K562 (cell line): ENCODE measurements around the gene IFT81. TPM values are rescaled to one million over a fixed set of nuclear protein-coding genes. Genes with fewer than 3 reads are reported as not detected.

Experiments used
- ARHGAP35 ChIP-seq: fragments of 450-650 bp; IDR thresholded peaks from 2 replicates; pipeline ENCODE4 v1.6.1; 2018; ENCODE audit not compliant: partially characterized antibody
- CBX2 ChIP-seq: fragments of 200-600 bp; sonication (generic); IDR thresholded peaks from one replicate; pipeline ENCODE4 v1.6.1; 2012; ENCODE audit warnings: mild to moderate bottlenecking, low read length, inconsistent platforms; ENCODE audit not compliant: insufficient read depth, poor library complexity, severe bottlenecking
- CEBPG ChIP-seq, 3 experiments: fragments of 200-800 bp in 1 of 3; sonication (Bioruptor generic) in 1 of 3; sonication (generic) in 1 of 3; formaldehyde crosslinking in 1 of 3; IDR thresholded peaks in 2 of 3; conservative IDR thresholded peaks in 1 of 3; 2 replicates each; pipeline versions ENCODE4 v1.6.1 to v1.8.0; 2016 to 2022; ENCODE audit warnings: missing compliant biosample characterization in 2 of 3, missing genetic modification characterization in 2 of 3, mild to moderate bottlenecking in 1 of 3, missing genetic modification reagents in 1 of 3
- ELF2 ChIP-seq: fragments of 250-450 bp; sonication (Bioruptor Pico); IDR thresholded peaks from 2 replicates; pipeline ENCODE4 v1.5.0; 2021; ENCODE audit warnings: mild to moderate bottlenecking
- HDAC3 ChIP-seq: fragments of 450-650 bp; IDR thresholded peaks from 2 replicates; pipeline ENCODE4 v1.6.1; 2018; ENCODE audit warnings: borderline replicate concordance, mild to moderate bottlenecking, moderate library complexity; ENCODE audit not compliant: partially characterized antibody
- MTA2 ChIP-seq: fragments of 450-650 bp; IDR thresholded peaks from 2 replicates; pipeline ENCODE4 v1.6.1; 2016; ENCODE audit warnings: low read depth
- NRF1 ChIP-seq, 2 experiments: fragments of 450-650 bp; IDR thresholded peaks in 1 of 2; conservative IDR thresholded peaks in 1 of 2; 2 replicates each; pipeline ENCODE4 v1.6.1; 2014; ENCODE audit warnings: mild to moderate bottlenecking in 2 of 2
- SMARCA4 ChIP-seq: fragments of 450-650 bp; IDR thresholded peaks from 2 replicates; pipeline ENCODE4 v1.6.1; 2016
- SP2 ChIP-seq: IDR thresholded peaks from 2 replicates; pipeline ENCODE4 v1.6.1; 2011; ENCODE audit warnings: mild to moderate bottlenecking, low read depth, low read length, moderate library complexity; ENCODE audit not compliant: poor library complexity, severe bottlenecking; ENCODE audit errors: extremely low read depth
- TFAM ChIP-seq: fragments of 250-450 bp; sonication (Bioruptor Pico); conservative IDR thresholded peaks from 2 replicates; pipeline ENCODE4 v1.5.0; 2021; ENCODE audit warnings: mild to moderate bottlenecking, moderate library complexity
- ZNF121 ChIP-seq: sonication (generic); formaldehyde crosslinking; conservative IDR thresholded peaks from 2 replicates; pipeline ENCODE4 v1.8.0; 2022; ENCODE audit warnings: missing genetic modification reagents
- ZNF217 ChIP-seq: sonication (generic); formaldehyde crosslinking; IDR thresholded peaks from 2 replicates; pipeline ENCODE4 v1.8.0; 2022; ENCODE audit warnings: mild to moderate bottlenecking, missing genetic modification reagents
- ZSCAN29 ChIP-seq: fragments of 450-650 bp; IDR thresholded peaks from 2 replicates; pipeline ENCODE4 v1.6.1; 2017
- polyA plus RNA-seq, 8 experiments: library from polyadenylated mRNA; depleted of rRNA in 4 of 8; stranded (reverse) in 5 of 8; unstranded in 3 of 8; fragments of >200 nt; fragmentation: Nextera tagmentation in 2 of 8; fragmentation: Illumina TruSeq in 1 of 8; extraction: Ambion mirVana in 2 of 8; extraction: Trizol in 1 of 8; gene quantifications; 2 replicates each; pipeline versions ENCODE4 v1.2.1 to v1.2.3, GENCODE V29; 2011 to 2014; ENCODE audit warnings: inconsistent platforms in 1 of 8, missing spikeins in 1 of 8
- total RNA-seq, 7 experiments: library from RNA; depleted of rRNA in 6 of 7; stranded (reverse); fragments of >200 nt in 6 of 7; fragmentation: Illumina TruSeq in 2 of 7; extraction: Trizol in 2 of 7; gene quantifications; 2 replicates each; pipeline versions ENCODE4 v1.2.1 to v1.2.3, GENCODE V29; 2011 to 2021; ENCODE audit warnings: low replicate concordance in 1 of 7
- TF ChIP-seq, protein P1 (sequence below): sonication (generic); formaldehyde crosslinking; IDR thresholded peaks from 2 replicates; pipeline ENCODE4 v1.5.0; 2020; ENCODE audit warnings: missing genetic modification reagents
- TF ChIP-seq, protein P2 (sequence below): fragments of 250-450 bp; sonication (Bioruptor Pico); IDR thresholded peaks from 2 replicates; pipeline ENCODE4 v1.5.1; 2021; ENCODE audit warnings: mild to moderate bottlenecking
- TF ChIP-seq, protein P3 (sequence below): fragments of 450-650 bp; IDR thresholded peaks from 2 replicates; pipeline ENCODE4 v1.6.1; 2016; ENCODE audit warnings: mild to moderate bottlenecking
- TF ChIP-seq, protein P4 (sequence below): sonication (generic); formaldehyde crosslinking; IDR thresholded peaks from 2 replicates; pipeline ENCODE4 v1.8.0; 2022; ENCODE audit warnings: mild to moderate bottlenecking, low read depth, missing genetic modification reagents
- TF ChIP-seq, protein P5 (sequence below), 3 experiments: IDR thresholded peaks in 2 of 3; conservative IDR thresholded peaks in 1 of 3; 2 replicates each; pipeline ENCODE4 v1.5.1; 2011 to 2012; ENCODE audit warnings: low read length in 3 of 3, mild to moderate bottlenecking in 3 of 3, control low read depth in 2 of 3, improper control_type of control experiment in 1 of 3, inconsistent platforms in 1 of 3, low read depth in 1 of 3, mixed read lengths in 1 of 3, moderate library complexity in 1 of 3; ENCODE audit not compliant: insufficient read depth in 2 of 3

IFT81 gene
- total and polyA plus RNA-seq, 9 of the 15 experiments (the other 6 are each of a cell fraction or from before 2014, with no cell fraction given), result 2.8 to 11.9 (median 7.9) TPM

DNA sequence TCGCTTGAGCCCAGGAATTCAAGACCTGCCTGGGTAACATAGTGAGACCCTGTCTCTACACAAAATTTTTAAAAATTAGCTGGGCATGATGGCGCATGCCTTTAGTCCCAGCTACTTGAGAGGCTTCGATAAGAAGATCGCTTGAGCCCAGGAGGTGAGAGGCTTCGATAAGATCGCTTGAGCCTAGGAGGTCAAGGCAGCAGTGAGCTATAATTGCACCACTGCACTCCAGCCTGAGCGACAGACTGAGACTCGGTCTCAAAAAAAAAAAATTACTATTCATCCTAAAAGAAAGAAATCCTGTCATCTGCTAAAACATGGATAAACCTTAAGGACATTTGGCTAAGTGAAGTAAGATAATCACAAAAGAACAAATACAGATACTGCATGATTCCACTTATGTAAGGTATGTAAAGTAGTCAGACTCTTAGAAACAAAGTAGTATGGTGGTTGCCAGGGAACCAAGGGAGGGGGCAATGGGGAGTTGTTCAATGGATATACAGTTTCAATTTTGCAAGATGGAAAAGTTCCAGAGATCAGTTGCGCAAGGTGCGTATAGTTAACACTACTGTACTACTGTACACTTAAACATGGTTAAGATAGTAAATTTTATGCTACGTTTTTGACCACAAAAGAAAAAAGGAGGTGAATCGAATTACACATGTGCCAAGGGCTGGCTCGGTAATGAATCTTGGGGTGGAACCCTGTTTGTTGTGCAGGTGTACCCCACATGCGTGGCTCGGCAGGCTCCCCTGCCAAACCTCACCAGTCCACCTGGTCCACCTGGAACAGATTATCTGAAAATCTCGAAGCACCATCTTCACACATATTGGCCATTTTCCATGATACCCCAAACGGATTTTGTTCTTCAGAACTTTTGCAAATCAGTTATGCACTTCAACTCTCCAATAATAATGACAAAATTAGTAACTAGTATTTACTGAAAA lies 138.6 kb downstream of the IFT81 start (continued):
- TF ChIP-seq, protein P1, sequence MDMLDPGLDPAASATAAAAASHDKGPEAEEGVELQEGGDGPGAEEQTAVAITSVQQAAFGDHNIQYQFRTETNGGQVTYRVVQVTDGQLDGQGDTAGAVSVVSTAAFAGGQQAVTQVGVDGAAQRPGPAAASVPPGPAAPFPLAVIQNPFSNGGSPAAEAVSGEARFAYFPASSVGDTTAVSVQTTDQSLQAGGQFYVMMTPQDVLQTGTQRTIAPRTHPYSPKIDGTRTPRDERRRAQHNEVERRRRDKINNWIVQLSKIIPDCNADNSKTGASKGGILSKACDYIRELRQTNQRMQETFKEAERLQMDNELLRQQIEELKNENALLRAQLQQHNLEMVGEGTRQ (CRISPR knock-in tag), result no peak
- TF ChIP-seq, protein P2, sequence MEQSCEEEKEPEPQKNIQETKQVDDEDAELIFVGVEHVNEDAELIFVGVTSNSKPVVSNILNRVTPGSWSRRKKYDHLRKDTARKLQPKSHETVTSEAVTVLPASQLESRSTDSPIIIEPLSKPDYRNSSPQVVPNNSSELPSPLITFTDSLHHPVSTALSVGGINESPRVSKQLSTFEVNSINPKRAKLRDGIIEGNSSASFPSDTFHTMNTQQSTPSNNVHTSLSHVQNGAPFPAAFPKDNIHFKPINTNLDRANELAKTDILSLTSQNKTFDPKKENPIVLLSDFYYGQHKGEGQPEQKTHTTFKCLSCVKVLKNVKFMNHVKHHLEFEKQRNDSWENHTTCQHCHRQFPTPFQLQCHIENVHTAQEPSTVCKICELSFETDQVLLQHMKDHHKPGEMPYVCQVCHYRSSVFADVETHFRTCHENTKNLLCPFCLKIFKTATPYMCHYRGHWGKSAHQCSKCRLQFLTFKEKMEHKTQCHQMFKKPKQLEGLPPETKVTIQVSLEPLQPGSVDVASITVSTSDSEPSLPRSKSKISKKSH (CRISPR knock-in tag), result no peak
- TF ChIP-seq ZNF217 (CRISPR knock-in tag) (no peak), ZSCAN29 (no peak), SMARCA4 (peak; percentile 66), NRF1 (conservative IDR thresholded peaks at IDR 0.05 in 1 of 2, IDR thresholded peaks at IDR 0.05 in 1 of 2) (peak; percentile 31 to 48; a peak in 3 of 4 replicates), ARHGAP35 (no peak), CBX2 (no peak), HDAC3 (peak; percentile 23), ELF2 (CRISPR knock-in tag) (no peak), ZNF121 (CRISPR knock-in tag) (no peak), MTA2 (peak; percentile 45; the same call in 1 of the 2 replicates), SP2 (no peak), CEBPG (CRISPR knock-in tag; IDR thresholded peaks at IDR 0.05) (peak; percentile 62; the same call in 1 of the 2 replicates), CEBPG (tag; conservative IDR thresholded peaks at IDR 0.05 in 1 of 2, IDR thresholded peaks at IDR 0.05 in 1 of 2) (peak; percentile 78 to 95), TFAM (no peak)
- TF ChIP-seq, protein P3, sequence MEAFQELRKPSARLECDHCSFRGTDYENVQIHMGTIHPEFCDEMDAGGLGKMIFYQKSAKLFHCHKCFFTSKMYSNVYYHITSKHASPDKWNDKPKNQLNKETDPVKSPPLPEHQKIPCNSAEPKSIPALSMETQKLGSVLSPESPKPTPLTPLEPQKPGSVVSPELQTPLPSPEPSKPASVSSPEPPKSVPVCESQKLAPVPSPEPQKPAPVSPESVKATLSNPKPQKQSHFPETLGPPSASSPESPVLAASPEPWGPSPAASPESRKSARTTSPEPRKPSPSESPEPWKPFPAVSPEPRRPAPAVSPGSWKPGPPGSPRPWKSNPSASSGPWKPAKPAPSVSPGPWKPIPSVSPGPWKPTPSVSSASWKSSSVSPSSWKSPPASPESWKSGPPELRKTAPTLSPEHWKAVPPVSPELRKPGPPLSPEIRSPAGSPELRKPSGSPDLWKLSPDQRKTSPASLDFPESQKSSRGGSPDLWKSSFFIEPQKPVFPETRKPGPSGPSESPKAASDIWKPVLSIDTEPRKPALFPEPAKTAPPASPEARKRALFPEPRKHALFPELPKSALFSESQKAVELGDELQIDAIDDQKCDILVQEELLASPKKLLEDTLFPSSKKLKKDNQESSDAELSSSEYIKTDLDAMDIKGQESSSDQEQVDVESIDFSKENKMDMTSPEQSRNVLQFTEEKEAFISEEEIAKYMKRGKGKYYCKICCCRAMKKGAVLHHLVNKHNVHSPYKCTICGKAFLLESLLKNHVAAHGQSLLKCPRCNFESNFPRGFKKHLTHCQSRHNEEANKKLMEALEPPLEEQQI, result no peak
- TF ChIP-seq, protein P4, sequence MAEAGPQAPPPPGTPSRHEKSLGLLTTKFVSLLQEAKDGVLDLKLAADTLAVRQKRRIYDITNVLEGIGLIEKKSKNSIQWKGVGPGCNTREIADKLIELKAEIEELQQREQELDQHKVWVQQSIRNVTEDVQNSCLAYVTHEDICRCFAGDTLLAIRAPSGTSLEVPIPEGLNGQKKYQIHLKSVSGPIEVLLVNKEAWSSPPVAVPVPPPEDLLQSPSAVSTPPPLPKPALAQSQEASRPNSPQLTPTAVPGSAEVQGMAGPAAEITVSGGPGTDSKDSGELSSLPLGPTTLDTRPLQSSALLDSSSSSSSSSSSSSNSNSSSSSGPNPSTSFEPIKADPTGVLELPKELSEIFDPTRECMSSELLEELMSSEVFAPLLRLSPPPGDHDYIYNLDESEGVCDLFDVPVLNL (CRISPR knock-in tag), result no peak
- TF ChIP-seq, protein P5, sequence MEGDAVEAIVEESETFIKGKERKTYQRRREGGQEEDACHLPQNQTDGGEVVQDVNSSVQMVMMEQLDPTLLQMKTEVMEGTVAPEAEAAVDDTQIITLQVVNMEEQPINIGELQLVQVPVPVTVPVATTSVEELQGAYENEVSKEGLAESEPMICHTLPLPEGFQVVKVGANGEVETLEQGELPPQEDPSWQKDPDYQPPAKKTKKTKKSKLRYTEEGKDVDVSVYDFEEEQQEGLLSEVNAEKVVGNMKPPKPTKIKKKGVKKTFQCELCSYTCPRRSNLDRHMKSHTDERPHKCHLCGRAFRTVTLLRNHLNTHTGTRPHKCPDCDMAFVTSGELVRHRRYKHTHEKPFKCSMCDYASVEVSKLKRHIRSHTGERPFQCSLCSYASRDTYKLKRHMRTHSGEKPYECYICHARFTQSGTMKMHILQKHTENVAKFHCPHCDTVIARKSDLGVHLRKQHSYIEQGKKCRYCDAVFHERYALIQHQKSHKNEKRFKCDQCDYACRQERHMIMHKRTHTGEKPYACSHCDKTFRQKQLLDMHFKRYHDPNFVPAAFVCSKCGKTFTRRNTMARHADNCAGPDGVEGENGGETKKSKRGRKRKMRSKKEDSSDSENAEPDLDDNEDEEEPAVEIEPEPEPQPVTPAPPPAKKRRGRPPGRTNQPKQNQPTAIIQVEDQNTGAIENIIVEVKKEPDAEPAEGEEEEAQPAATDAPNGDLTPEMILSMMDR (IDR thresholded peaks at IDR 0.05 in 2 of 3, conservative IDR thresholded peaks at IDR 0.05 in 1 of 3; ENCODE audit: insufficient read depth in 2 of 3, low read depth in 1 of 3, low read length in 3 of 3), result no peak
